SHP77 (cell line): ENCODE results near the gene RNF26.

Experiments used
- DNase-seq, 2 experiments: peaks; one replicate each; lab custom pipeline; 2025; lab: John Stamatoyannopoulos, UW

RNF26 gene

DNA sequence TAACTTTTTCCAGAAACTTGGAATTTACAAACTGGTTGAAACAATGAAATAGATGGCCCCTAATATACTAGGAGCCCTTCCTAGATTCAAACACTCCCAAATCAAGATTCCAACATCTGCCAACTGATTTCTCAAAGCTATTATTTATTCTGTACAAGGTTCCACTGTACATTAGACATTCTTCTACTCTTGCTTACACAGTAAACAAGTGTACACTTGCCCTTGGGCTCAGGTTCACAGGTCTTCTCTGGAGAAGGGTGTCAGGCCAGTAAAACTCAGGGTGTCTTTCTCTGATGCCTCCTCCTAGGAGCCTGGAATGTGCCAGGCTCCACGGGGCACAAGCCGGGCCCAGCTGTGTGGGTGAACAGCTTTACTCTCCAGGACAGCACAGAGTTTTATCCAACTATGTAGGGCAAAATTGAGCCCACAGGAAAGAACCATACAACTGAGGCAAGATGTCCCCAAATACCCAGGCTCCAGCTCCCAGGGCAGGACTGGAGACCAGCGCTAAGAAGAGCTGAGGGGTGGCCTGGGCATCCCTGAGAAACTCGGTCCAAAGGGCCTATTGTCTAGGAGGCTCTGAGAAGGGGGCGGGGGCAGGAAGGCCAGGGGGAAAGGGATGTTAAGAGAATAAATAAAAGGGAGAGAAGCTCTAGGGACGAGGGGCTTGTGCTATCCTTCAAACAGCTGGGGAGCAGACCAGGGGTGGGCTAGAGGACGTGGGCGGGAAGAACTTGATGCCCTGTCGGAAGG, 20.9 kb downstream of the RNF26 start:
- no peak for DNase-seq

DNA sequence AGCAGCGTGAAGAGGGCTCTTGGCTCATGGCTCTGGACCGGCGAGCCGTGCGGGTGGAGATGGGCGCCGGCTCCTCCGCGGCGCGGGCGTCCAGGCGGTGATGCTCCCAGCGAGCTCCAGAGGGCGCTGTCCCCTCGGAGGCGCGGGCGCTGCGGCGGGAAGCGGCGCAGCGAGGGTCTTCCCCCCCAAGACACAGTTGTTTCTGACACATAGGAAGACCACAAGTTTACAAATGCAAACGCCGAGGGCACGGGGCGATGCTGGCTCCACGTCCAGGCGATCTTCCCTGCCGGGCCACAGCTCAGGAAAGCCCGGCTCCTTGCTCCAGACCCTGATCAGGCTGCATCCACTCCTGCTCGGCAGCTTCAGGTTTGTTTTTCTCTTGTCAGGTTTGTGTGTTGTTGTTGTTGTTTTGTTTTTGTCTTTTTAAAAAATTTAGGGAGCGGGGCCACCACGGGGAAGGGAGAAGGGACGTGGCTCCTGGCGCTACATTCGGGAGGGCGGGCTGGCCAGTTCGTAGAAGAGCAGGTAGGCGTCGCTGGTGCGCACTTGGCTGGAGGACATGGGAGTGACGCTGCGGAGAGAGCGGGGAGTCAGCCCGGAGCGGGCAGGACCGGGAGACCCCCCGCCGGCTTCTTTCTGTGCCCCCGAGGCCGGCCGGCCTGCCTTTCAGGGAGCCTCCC, 22.2 kb downstream of the RNF26 start:
- no peak for DNase-seq

DNA sequence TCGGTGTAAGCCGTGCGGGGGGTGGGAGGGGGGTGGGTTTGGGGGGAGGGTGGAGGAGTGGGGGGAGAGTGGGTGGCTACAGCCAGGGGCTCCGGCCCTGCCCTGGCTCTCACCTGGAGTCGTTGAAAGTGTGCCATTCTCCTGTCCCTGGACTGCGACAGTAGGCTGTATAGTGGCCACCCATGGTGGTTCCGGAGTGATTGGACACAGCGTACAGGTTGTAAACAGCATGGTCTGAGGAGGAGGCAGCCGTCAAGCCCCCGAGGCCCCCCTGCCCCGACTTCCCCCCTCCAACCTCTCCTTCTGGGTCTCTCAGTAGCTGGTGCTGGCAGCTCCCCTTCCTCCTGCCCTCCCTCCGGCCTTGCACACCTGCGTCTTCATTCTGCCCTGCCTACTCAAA, 22.7 kb downstream of the RNF26 start:
- no peak for DNase-seq

DNA sequence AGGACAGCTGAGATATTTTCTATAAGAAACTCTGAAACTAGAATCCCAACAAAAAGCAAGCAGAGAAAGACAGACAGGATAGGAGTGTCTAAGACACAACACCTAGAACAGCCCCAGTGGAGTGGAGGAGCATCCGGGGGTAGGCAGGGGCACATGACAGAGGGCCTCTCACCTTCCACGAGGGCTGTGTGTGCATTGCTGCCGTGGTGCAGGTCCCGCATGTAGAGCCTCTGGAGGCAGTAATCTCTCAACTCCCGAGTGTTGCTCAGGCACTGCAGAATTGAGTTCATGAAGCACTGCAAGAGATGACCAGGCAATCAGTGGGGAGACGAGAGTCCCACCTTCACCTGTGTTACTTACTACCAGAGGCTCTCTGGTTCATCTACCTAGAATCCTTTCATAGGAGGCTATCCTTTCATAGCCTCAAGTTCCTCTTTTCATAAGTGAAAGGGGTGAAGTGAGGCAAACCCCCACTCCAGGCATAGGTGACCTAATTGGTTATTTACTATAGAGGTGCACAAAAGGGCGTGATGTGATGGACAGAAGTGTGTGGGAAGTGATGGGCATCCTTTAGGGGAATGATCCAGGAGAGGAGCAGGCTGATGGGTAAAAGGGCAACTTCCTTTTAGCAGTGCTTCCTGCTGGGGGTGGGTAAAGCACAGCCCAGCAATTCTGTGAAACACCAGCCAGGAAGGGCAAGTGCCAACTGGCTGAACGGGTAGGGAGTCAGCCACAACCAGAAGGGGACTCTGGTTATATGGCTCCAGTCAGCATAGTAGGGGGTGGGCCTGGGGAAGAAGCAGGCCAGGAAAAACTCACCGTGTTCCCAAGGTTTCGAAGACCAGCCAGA, 25.3 kb downstream of the RNF26 start:
- DNase-seq: no peak

DNA sequence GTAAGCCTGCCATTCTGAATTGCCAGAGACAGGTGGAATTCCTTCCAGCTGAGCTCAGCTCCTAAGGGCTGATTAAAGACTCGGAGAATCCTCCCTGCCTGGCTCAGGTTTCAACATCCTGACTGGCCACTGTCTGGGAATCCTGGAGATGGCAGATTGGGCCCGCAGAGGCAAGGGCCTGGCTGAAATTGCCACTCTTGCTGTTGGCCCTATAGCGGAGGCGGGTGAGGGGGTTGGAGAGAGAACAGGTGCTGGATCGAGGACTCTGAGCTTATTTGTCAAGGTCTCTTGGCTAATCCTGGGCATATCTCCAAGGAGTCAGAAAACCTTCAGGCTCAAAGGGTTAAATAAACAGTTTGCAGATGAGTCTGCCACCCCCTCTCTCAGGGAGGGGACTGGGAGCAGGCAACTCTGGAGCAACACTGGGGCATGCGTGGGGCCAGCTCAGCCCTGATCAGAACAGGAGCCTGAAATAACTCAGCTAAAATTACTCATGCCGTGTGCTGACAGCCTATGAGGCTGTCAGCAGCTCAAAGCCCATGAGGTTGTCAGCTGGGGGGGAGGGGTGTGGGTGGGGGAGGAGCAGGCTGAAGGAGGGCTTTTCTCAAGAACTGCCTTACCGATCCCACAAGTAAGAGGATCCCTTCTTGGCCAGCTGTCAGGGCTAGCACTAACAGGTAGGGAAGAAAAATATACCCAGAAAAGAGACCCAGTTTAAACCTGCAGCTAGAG, 26.9 kb downstream of the RNF26 start:
- DNase-seq: peak; percentile 52 to 77

DNA sequence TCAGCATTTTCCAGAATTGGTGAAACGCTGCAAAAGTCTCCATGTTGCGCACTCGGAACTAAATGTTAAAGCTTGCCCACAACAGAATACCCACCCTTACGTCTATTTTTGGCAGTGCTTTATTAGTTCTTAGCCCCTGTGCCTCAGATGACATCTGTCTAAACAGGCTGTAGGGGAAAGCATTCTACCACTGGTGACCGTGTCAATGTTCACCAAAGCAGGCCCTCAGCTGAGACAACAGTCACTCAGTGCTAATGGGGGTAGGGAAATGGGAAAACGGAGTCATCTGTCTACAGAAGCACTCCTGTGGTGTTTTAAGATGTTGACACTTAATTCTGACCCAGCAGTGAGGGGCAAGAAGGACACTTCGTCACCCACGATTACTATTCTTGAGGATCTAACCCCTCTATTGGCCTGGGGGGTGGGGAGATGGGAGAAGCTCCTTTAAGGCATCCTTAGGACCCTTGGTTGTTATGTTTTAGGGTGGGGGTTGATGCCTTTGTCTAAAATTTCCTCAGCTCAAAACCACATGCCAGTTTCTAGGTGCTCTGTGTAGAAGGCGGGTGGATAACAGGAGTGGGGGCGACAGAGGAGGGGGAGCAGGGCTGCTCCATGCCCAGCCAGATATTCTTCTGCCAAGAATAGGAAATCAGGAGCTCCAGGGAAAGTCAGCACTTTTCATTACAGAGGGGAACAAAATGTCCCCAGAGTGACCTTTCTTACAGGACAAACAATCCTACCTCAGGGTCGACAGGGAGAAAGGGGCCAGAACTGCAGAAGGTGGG, 27.8 kb downstream of the RNF26 start:
- no peak for DNase-seq

DNA sequence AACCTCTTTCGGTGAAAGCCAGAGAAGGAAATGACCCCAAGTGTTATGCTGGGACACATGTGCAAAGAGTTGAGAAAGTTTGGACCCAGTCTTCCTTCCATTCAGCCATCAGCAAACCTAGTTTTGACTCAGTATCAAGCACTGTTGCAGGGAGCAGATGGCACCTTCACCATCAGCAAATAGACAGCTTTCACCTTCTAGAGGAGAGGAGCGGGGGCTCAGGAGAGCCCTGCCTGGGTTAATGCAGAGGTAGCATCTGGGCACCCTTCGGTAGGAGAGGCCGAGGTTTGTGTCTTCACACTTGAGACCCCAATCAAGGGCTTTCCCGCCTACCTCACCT, 28.4 kb downstream of the RNF26 start:
- DNase-seq: no peak

DNA sequence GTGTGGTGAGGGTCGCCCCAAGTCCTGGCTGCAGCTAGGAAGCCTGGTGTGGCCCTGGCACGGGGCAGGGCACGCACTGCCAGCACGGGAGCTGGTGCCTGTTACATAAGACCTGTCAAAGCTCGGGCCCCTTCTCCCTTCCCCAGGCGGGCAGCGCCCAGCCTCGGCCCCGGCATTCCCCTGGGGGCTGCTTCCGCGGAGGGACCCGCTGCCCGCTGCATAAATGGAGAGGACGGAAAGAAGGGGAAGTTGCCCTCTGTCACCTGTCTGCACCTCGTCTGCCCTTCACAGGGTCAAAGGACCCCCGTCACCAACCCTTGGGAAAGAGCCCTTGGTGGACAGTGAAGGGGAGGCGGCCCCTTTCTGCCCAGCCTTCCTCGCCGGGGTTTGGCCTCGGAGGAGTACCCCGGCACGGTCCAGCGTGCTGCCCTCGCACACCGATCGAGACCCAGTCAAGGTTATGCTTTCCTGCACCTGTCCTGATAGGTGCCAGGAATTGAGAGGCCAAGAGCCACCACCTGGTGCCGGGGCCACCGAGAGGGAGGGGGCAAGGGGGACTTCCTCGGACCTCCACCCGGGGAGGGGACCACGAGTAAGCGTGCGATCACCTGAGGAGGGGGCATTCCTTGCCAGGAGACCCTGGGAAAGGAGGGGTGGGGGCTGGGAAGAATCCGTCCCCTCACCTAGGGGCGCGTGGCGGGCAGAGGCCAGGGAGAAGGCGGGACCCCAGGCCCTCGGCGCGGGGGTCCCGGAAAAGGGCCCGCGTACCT, 28.9 kb downstream of the RNF26 start:
- no peak for DNase-seq

DNA sequence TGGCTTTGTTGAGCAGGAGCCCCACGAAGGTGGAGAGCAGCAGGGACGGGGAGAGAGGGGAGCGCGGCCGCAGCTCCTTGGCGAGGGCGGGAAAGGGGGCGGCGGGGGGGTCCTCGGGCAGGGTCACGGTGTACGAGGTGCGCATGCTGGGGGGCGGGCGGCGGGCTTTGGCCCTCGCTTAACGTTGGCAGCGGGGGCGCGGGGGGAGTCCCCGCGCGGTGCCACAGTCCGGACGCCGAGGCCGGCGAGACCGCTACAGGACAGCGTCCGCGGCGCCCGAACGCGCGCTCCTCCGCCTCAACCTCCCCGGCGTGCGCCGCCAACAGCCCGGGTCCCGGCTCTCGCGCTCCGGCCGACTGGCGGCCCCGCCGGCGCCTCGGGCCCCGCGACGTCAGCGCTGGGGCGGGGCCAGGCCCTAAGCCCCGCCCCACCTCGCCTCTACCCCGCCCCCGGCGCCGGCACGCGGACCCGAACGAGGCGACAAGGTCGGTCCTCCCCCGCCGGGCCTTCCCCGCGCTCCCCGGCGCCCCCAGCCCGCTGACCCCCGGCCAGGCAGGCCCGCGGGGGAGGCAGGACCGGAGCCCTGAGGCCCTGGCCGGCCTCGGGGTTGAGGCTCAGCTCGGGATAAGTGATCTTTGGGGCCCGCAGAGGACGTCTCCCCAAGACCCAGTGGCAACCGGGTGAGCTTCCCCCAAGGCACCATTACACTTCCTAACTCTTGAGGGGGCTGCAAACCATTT, 29.7 kb downstream of the RNF26 start:
- no peak for DNase-seq

DNA sequence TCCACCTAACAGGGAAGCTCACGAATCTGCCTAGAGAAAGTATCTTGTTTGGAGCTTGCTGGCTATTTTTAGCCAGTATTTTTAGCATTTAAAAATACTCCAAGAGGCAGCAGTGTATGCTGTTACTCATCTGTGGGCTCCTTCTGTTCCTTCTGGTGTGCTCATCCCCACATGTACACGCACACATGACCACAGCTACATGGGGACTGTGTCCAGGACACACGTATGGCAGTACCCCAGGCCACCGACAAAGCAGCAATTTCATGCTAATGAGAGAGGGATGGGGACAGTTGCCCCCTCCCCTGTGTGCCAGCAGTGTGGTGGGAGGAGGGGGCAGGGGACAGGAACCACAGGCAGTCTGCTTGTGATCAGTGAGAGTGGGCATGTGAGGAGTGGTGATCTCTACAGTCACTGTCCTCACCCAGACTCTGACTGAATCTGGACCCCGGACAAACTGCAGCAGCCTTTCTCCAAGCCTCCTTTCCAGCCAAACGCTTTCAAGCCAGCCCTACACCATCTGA, 30.8 kb downstream of the RNF26 start:
- no peak for DNase-seq

DNA sequence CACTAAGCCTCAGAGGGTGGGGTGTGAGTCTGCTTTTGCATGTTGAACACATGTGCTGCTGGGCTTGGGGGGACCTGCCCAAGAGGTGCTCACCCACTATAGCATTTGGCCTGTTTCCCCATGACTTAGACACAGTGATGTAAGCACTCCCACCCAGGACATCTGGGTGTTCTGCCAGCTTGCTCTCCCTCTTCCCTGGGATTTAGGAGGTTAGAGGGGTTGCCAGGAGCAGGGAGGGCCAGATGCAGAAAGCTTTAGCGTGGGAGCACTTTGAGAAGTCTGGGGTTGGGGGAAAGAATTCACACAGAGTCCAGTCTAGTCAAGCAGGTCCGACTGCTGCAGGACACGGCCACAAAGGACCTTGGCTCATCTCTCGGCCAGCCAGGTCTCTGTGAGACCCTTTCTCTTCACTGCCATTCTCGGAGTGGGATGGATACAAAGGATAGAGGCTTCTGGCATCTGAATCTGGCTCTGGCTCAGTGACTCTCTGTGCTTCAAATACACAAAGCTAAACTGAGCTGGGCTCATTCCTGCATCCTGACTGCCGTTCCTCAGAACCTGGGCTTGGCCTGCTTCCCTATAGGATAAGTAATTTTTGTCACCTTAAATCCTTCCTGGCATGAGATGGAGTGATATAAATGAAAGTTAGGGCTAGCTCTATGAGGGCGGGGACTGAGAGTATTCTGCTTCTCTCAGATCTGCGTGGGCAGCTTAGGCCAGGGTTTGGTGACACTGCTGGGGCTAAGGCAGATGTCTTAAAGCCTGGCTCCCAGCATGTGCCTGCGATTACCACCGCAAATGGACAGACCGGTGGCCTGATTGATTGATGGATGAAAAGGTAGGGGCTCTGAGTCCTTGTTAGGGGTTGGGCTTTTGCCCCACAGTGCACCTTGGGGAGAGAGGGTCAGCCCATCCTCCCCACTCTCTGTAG, 32.6 kb downstream of the RNF26 start:
- DNase-seq: no peak

DNA sequence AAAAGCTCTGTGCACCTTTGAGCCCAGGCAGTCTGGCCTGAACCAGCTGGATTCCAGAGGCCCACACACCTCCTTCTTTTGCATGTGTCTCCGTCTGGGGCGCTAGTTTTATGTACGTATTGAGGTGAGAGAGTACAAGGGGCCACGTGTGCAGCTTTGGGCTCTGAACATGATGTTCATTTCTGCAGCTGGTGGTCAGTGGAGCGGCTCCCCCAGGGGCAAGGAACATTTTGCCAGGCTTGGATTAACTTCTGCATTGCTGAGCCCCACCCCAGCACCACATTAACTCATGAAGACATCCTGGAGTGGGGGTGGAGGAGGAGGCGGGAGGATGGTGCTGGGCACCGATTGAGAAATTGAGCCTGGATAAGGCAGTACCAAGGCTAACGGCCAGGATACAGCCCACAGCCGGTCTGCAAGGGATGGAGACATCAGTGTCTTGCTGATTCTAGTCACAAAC, 33.4 kb downstream of the RNF26 start:
- no peak for DNase-seq

DNA sequence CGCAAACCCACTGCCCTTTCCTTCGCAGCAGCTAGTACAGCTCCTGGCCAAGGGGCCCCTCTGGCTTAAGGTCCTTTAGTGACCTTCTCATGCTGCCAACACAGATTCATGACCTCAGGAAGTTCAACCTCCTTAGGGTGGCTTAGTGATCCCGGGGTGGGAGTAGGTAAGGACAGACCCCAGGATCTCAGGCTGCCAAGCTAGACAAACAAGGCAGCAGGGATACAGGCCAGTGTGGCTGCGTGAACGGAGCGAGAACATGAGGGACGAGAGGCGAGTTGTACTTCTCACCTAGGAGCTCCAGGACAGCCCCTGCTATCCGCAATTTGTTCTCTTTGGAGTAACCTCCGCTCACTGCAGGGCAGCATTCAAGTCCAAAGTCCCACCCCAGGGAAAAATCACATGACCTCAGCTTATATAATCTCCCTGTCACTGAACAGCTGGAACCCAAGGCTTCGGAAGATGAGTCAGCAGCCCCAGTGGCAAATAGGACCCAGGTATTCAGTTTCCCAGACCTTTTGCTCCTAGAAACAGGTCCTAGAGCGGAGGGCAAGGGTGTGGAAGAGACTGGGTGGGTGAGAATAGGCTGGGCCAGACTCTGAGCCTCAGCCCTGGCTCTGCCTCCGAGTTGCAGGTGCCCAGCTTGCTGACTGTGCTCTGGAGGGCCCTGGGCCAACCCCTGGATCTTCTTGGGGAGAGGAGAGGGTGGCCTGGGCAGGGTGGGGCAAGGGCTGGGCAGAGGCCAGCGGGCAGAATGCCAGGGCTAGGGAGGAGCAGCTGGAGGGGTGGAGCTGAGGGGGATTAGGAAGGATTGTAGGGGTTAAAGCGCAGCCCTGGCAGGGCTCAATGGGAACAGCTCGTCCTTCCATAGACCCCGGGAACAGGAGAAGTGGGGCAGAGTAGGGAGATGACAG, 34.1 kb downstream of the RNF26 start:
- peak in 1 of 2 experiments; percentile 52 for DNase-seq

DNA sequence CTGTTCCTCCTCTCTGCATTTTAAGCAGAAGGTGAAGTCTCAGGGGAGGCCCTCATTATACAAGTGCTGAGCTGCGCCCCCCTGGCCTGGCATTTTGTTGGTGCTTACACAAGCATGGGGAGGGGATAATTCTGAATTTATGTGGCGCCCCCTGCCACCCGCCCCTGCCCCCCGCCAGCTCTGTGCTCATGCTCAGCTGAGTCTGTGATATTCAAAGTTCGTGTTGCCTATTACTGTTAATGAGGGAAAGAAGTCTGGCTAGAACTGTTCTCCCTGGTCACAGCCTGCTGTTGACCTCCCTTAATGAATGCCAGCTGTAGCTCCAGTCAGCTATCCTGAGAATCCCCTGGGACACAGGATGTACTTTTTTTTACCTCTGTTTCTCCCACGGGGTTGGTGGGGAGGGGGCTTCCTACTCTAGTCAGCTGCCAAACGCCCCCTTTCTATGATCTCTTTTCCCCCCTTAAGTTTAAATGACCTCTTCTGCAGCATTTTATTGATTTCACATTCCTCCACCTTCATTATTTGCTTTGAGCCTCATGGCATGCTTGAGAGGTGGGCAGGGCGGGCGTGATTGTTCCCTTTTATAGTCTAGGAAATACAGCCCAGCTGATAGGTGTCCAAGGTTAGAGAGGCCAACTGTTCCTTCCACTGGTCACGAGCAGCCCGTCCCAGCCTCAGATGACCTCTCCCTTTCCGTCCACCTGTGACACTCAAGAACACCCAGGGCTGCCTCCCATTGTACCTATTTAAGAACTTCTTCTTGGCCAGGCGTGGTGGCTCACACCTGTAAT, 35.0 kb downstream of the RNF26 start:
- DNase-seq: no peak

DNA sequence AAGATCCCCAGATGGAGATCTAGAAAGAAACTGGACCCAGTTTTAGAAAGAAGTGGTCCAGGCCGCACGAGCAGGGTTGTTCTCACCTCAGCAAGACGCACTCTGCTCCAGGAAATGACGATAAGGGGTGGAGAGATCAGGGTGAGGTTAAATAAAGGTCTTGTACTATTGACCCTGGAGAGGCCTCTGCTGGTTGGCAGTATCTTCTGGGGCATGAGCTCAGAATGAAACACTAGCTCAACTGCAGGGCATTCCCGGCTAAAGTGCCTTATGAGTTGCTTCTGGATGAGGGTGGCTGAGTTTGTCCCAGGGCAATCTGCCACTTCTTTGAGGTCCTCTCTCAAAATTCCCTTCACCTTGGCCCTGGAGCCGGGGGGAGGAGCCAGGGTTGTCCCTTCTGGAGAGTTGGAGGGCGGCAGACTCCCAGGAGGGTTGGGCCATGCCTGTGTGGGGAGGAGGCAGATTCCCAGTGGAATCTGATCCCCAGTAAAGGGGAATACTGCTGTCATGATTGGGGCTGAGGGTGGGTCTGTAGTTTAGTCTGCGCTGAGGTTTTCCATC, 36.2 kb downstream of the RNF26 start:
- DNase-seq: no peak

DNA sequence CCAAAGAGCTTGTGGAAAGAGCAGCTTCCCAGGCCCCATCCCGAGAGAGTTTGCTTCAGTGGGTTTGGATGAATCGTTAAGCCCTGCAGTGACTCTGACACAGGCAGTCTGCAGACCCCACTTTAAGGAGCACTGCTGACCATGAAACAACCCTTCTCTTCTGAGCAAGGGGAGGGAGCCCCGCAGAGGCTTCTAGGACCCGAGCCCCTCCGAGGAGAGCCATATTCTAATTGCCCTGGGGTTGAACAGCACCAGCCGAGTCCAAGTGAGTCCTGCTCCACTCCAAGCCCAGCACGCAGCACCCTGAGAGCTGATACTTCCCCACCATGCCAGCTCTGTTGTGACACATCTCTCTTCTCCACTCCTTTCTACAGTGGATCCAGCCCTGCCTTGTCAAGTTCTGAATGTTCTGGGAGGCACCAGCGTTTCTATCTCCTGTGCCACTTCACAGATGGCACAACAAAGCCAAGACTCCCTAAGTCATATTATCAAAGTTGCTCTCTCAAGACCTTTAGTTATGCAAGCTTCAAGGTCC, 36.8 kb downstream of the RNF26 start:
- no peak for DNase-seq
